HG03095 (cell line): ENCODE measurements around the gene PDE4D.
"Not testable (repeated sequence)": the region's sequence is repeated elsewhere in the genome, so short reads cannot be mapped to it uniquely, and the experiment has no call there.

Source experiments
- ATAC-seq: cut with Tn5 transposase; IDR thresholded peaks from one replicate; pipeline ENCODE4 v1.9.1; 2021; ENCODE audit warnings: moderate library complexity; ENCODE audit not compliant: unreplicated experiment

PDE4D gene

DNA sequence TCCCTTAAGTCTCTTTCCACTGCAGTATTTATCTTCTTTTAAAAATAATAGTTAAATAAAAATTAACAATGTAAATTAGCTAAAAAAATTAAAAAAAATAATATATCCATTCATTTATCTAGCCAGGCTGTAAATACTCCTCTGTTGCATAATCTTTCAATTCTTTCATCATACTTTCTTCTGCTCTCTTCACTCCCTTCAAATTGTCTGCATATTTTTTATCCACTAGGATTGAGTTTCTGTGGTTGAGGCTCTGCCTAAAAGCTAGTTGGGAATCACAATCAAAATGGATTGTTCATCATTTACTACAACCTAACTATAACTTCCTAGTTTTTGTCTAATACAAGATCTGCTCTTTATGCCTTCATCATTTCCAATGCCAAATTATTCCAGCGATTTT is 182.2 kb downstream of the PDE4D start:
- no peak for ATAC-seq

DNA sequence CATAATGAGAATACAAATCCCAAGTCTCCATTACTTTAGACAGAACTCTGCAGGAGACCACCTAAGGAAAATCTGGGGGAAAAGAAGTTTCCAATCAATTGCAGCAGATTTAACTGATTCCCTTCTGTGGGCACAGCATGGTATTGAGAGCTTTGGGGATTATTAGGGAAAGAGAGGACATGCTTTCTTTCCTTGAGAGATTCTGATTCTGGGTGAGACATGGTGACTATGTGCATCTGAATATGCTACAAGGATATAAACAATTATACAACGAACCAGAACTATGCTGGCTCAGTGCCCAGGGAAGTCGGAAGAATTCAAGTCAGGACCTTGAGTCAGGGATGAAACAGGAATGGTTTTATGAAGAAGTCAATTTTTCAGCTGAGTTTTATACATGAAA is 183.7 kb downstream of the PDE4D start:
- no peak for ATAC-seq

DNA sequence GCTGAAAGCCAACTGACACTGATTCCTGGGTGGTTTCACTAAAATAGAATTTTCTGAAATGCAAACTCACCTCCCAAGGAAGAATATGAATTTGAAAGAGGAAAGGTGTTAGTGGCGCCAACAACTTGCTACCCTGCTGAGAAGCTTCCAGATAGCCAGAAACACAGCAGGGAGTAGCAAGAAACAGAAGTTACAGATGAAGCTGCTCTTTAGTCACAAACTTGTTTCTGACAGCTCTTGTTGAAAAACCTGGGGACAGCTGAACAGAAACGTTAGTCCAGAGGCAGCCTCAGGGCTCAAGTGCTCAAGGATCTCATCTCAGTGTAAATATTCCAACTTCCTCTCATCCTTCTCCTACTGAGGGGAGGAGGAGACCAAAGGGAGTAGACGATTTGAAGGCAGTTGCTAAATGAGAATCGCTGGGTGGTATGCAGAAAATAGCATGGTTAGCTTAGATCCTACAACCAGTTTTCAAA is 184.1 kb downstream of the PDE4D start:
- no peak for ATAC-seq

DNA sequence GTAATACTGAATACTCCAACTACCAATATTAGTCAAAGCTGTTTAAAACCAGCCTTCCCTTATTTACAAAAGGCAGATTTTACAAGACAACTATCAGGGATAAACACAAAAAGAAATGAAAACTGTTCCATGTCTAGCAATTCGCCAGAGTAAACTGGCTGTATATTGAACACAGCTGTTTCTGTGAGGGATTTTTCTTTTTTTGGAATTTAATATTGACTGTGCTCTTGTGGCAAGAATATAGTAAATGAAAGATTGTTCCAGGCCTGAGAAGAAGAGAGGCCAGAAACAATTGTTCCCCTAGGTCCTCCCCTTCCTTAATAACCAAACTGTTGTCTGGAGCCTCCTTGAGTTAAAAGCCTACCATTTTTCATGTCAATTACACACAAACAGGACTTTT is 188.6 kb downstream of the PDE4D start:
- ATAC-seq: no peak

DNA sequence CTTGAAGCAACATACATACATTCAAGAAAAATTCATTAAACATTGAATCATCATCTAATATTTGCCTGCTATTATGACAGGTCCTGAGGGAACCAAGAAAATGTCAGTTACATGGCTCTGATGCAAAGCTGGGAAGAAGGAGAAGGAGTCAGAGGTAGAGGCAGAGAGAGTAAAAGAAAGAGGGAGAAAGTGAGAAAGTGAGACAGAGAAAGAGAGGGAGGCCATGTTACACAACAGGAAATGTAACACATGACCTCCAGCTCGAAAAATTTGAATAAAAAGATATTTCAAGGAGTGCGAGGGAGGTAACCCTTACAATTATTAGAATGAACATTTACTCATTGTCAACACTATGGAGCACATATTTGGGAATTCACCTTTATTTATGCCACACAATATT is 189.7 kb downstream of the PDE4D start:
- ATAC-seq: no peak

DNA sequence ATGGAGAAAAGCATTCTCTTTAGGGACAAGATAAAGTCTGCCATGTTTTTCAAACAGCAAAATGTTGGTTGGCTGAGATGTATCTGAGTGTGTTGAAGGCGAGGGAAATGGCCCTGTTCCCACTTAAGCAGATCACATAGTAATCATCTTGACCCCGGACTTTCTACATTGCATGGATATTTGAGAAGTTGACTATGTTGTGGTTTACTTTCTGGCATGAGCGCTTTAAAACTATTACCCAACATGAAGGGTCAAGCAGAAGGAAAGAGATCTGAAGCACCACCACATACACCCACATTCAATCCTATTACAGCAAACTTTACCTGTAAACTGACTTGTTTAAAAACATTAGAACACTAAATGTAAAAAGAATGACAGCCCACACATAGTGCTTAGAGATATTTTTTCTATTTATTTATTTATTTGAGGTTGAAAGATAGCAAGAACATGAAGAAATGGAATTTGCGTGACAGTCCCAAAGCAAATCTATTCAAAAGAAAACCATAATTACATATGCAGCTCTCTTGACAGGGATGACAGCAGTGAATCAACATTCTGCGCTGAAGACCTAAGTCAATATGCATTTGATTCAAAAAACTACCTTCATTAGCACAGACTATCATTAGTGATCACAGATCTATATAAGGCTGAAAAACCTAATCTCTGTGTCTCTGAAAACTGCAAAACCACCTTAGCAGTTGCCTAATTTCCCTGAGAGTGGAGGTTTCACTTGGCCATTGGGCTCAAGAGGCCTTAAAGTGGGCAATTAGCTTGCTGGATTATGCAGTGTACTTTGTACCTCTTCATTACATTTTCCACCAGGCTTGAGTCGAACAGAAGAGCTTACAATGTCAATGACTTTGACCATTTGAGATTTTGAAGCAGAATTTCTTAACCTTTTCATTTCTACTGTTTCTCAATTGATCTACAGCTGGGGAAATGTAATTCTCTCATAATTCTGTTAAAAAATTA is 195.0 kb downstream of the PDE4D start:
- ATAC-seq: no peak

DNA sequence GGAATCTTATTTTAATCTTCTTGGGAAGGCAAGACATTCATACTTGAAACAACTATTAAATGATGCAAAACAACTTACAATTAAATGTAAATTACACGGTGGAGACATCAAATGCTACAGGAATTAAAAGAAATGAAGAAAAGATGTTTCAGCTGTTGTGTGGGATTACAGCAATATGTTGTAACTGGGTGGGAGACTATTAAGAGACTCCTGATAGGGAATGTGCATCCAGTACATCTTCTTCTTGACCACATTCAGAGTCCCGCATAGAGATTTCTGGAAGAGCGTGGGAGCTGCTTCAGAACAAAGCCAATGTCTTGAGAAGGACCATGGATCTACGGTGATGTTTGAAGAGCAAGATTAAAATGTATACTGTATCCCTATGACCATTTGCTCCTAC is 199.1 kb downstream of the PDE4D start:
- no peak for ATAC-seq

DNA sequence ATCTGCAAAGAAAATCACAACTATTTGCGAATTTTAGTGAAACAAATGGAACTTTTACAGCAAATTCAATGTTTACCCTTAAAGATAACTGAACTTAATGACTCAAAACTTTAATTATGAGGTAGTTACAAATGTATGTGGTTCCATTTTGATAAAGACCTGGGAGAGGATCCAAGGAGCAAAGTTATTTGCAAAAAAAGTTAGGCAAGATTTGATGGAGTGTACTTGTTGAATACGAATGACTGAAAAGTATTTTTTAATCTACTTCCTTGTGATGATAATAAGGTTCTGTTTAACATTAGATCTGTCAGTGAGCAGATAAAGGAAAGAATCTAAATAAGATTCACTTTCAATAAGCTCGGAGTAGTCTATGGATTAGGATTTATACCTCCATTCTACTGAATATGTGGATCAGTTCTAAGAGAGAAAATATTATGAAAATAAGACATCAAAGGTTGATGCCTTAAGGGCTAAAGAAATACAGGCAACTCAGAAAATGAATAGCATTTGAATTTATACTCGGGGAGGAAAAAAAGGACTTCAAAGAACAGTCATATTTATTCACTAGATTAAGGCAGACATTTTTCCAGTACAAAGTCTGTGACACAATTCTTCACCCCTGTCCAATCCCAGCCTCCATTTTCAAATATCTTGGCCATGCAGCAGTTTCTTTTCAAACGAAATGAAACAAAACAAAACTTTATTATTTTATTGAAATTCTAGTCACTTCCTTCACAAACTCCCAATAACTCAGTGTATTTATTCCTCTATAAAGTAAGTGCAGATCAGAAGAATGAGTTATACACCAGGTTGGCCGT is 199.8 kb downstream of the PDE4D start:
- no peak for ATAC-seq

DNA sequence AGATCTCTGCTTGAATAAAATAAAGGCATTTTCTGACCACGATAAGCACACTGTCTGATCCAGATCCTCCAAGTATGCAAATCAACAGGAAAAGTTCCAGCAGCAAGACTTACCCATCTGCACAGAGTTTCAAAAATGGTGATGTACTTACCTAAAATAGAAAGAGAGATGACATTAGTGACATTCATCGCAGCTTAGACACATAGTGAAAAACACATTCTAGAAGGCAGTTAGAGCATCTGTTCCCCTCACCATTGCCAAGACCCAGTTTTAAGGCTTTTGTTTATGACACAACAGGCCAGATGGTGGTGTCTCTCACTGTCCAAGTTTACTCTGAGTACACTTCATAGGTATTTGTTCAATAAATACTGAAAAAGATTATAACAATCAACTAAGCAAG is 207.7 kb downstream of the PDE4D start:
- ATAC-seq: peak; percentile 82

DNA sequence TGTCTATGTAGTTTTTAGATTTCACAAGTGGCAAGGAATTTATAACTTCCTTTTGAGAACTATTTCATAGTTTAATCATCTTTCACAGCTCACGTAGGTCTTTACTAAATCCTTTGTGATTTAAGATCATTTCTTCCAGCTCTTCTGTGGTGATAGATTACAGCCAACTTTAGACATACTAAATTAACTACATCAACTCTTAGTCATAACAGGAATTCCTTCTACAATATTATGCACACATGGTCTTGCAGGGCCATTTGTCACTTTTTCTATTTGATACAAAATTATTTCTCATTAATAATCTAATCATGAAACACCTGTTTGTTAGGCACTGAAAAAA is 208.4 kb downstream of the PDE4D start:
- ATAC-seq: no peak

DNA sequence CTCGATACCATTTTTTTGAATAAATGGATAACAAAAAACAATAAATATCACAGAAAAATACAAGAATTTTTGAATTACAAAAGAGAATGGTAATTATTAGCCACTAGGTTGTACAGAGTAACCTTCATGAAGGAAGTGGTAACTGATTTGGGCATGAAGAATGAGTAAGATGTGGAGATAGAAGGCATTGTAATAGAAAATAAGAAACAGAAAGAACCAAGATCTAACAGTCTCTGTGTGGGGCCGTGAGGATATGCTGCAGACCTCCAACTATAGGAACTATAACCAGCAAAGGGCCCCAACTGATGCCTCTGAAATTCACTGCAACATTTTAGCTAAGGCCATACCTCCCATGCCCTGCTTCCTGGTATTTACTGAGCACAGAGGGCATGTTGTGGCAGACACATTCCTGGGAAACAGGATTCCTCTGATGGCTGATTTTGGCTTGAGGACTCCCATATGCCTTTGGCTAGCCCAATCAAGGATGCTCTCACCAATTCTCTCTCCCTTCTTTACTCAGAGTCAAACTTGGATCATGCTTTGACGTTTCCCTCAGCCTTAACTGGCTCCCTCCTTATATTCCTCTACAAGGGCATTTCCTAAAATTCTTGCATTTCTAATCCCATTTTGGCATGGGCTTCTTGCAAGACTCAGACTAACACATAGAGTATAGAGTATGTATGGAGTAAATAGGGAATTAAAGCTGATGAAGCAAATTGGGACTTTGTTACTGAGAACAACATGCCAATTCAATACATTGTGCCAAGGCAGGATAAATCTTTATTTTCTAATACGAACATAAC is 208.9 kb downstream of the PDE4D start:
- no peak for ATAC-seq

DNA sequence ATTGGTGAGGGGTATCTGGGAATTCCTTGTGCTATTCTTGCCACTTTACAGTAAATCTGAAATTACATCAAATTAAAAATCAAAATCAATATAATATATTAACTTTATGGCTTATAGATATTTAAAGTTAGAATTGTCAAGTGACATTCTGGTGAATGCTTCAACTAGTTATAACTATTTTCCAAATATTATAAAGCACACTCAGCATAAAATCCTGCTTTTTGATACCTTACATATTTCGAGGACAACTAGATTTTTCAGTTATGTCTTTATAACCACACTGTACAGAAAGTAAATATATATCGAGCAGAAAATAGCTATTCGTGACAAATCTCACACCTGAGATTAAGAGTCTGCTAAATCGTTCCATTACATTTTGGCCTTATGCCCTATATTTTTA is 210.2 kb downstream of the PDE4D start:
- ATAC-seq: no peak

DNA sequence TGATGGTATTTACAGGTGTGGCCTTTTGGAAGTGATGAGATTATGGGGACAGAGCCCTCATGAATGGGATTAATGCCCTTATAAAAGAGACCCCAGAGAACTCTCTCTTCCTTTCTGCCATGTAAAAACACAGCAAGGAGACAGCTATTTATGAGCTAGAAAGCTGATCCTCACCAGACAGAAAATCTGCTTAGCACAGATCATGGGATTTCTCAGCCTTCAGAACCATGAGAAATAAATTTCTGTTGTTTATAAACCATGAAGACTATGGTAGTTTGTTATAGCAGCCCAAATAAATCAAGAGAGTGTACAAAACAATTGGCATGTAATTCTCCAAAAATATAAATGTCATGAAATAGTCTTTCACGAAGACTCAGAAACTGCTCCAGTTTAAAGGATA is 211.0 kb downstream of the PDE4D start:
- no peak for ATAC-seq

DNA sequence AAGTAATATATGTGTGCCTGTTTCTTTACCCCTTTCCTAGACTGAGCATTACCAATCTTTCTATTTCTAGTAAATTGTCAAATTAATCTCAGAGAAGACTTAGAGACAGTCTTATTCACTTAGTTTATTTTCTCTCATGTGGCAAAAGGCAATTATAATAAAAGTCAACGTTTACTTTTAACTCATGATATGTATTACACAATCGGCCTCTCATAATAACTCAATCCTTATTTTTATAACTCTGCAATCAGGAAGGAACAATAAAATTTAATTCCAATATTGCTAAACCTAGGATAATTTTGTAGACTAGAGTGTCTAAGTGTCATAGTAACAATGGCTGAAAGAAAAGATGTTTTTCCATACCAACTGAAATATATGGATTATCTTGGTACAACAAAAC is 214.6 kb downstream of the PDE4D start:
- ATAC-seq: no peak

DNA sequence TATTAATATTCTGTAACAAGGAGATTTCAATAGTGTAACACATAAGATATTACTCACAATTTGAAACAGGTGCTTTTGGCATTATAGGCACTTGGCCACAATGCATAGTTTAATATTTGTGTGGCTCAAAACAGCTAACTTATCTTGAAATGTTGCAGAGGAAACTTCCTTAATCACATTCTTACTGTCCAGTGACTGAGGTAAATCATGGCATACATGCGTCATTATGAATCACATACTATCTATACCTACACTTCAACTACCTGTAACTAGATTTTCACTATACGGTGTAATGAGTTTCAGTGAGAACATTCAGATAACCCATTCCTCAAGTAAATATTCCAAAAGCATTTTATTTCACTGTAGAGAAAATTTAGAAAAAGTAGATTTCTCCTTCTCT is 218.8 kb downstream of the PDE4D start:
- no peak for ATAC-seq

DNA sequence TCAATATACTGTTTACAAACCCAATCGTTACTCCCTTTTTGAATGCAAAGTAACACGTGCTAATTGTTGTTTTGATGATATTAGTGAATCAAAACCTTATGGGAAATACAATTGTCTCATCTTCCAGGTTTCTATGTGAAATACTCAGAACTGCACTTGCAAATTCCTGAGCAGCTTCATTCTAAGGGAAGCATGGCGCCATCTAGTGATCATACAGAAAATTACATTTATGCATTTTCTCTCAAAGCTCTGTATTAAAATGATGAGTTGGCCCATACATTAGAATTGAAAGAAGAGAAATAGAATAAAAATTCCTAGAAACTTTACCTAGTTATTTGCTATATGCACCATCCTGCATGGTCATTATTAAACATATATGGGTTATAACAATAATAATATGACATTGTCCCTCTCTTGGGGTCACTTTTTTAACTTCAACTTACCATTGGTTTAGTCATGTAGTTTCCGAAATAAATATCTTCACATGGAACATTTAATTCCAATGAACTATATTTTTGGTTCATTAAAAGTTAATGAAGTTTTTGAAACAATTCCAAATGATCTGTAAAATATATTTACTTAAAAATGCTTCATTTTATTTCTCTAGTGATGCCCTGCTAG is 220.0 kb downstream of the PDE4D start:
- no peak for ATAC-seq

DNA sequence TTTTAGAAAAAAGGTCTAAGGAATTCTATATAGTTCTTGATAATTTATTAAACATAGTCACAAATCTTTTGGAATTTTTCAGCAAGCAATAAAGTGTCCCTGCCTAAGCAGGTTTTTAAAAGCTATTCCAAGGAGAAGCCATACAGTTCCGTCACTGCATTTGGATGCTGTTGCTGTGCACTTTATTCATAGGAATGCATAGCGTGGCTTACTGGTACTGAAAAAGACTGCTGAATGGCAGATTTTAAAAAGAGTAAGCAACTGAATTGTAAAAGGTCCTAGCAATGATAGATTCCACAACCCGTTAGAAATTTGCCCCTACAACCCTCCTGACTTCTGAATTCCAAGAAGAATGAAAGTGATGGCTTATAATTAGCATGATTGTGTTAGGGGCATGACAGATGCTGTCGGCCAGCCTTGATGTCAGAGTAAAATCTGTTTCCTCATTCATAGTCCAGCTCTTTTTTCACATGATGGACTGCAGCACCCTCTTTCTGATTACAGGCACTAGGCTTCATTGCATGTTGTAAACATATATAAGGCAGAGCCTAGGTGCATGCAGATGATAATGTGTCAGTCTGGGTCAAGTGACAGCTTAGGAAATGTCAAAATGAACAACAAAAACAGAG is 227.0 kb downstream of the PDE4D start:
- no peak for ATAC-seq

DNA sequence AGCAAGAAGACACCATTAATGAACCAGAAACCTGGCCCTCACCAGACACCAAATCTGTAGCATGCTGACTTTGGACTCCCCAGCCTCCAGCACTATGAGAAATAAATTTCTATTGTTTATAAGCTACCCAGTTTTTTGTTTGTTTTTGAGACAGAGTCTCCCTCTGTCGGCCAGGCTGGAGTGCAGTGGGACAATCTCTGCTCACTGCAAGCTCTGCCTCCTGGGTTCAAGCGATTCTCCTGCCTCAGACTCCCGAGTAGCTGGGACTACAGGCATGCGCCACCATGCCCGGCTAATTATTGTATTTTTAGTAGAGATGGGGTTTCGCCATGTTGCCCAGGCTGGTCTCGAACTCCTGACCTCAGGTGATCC is 227.7 kb downstream of the PDE4D start:
- not testable (repeated sequence) for ATAC-seq

DNA sequence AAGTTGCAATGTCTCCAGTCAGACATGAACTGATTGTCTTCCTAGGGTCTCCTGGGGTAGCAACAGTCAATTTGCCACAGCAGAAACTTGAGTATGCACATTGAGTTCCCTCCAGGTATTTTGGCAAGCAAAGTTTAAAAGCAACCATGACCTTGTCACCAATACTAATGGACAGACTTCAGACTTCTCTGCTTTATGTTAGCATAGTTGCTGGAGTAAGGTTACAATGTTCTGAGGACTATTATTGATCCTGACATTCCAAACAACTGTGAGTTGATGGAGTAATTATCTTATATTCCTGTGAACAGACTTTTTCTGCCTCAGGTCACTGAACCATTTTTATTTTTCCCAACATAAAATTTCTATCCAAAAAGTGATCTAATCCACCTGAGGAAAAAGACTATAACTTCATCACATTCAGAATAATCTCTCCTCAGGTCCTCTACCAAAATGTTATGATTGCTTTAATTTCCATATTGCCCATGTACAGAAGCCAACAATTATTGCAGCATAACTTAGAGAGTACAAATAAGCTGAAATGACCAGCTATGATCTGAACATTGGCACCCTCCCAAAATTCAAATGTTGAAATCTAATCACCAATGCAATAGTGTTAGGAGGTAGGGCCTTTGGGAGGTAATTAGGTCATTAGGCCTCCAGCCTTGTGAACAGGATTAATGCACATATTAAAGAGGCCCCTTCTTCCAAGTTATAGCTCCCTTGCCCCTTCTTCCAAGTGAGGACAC is 228.3 kb downstream of the PDE4D start:
- no peak for ATAC-seq
